Spleen (tissue), 11 donors: ENCODE measurements around the gene AFP. TPM values are rescaled to one million over a fixed set of nuclear protein-coding genes. Genes with fewer than 3 reads are reported as not detected.

Experiments
- DNase-seq: peaks from one replicate; pipeline ENCODE4 v3.0.0-alpha.2; 2020
- H3K27ac ChIP-seq, 8 donors: fragments of 200-600 bp; sonication (generic) in 7 of 8; 1 replicate in 4 of 8; 2 replicates in 4 of 8; pipeline versions ENCODE4 v1.5.0 to v1.8.0; 2016 to 2021; ENCODE audit warnings: inconsistent platforms in 4 of 8, mild to moderate bottlenecking in 4 of 8, moderate library complexity in 1 of 8
- H3K27me3 ChIP-seq, 7 donors: fragments of 200-600 bp; sonication (generic) in 6 of 7; replicated peaks in 1 of 7; 1 replicate in 4 of 7; 2 replicates in 3 of 7; pipeline versions ENCODE4 v1.5.0 to v1.8.0; 2016 to 2021; ENCODE audit warnings: inconsistent platforms in 3 of 7, mild to moderate bottlenecking in 1 of 7
- H3K36me3 ChIP-seq, 6 donors: fragments of 200-600 bp; sonication (generic) in 5 of 6; 1 replicate in 4 of 6; 2 replicates in 2 of 6; pipeline versions ENCODE4 v1.5.0 to v1.8.0; 2016 to 2021; ENCODE audit warnings: inconsistent platforms in 2 of 6
- H3K4me1 ChIP-seq, 6 donors: fragments of 200-600 bp; sonication (generic) in 5 of 6; 1 replicate in 3 of 6; 2 replicates in 3 of 6; pipeline versions ENCODE4 v1.5.0 to v1.8.0; 2016 to 2021; ENCODE audit warnings: inconsistent platforms in 3 of 6
- H3K4me3 ChIP-seq, 8 donors: fragments of 200-600 bp; sonication (generic) in 7 of 8; 1 replicate in 4 of 8; 2 replicates in 4 of 8; pipeline versions ENCODE4 v1.5.0 to v1.8.0; 2016 to 2021; ENCODE audit warnings: inconsistent platforms in 4 of 8, mild to moderate bottlenecking in 4 of 8, moderate library complexity in 2 of 8
- H3K9me3 ChIP-seq, 8 donors: fragments of 200-600 bp; sonication (generic) in 7 of 8; 1 replicate in 4 of 8; 2 replicates in 4 of 8; pipeline versions ENCODE4 v1.5.0 to v1.8.0; 2016 to 2021; ENCODE audit warnings: inconsistent platforms in 4 of 8
- CTCF ChIP-seq, 11 experiments: fragments of 200-600 bp in 7 of 11; fragments of 450-650 bp in 4 of 11; sonication (generic) in 4 of 11; IDR thresholded peaks in 8 of 11; conservative IDR thresholded peaks in 3 of 11; 1 replicate in 7 of 11; 2 replicates in 4 of 11; pipeline versions ENCODE4 v1.4.0 to v1.8.0; 2016 to 2021; ENCODE audit warnings: antibody characterized with exemption in 11 of 11, inconsistent platforms in 4 of 11, mild to moderate bottlenecking in 1 of 11
- POLR2A ChIP-seq, 3 donors: fragments of 450-650 bp; IDR thresholded peaks; one replicate each; pipeline ENCODE4 v1.5.1; 2017; ENCODE audit warnings: antibody characterized with exemption in 3 of 3, mild to moderate bottlenecking in 1 of 3
- POLR2AphosphoS5 ChIP-seq, 3 donors: sonication (generic); formaldehyde crosslinking; IDR thresholded peaks; one replicate each; pipeline ENCODE4 v1.5.1; 2017; ENCODE audit warnings: antibody characterized with exemption in 3 of 3
- WGBS, 5 donors: extraction: QIAGEN DNeasy Blood & Tissue Kit in 3 of 5; methylation state at CpG; one replicate each; pipeline versions ENCODE4 v1.1.5 to v1.1.7; 2013 to 2018; 5-methylcytosine and 5-hydroxymethylcytosine counted together
- intact Hi-C: fragments of 100-400 bp; cut with DNase I; formaldehyde crosslinking; loops from one replicate; pipeline ENCODE4 v1.15.0; 2023; ENCODE audit warnings: low total_unique reads
- polyA plus RNA-seq, 3 donors: library from polyadenylated mRNA; stranded (reverse); fragments of 200-250 nt; gene quantifications; one replicate each; pipeline ENCODE4 v1.2.1, GENCODE V29; 2013
- total RNA-seq, 7 donors: library from RNA; depleted of rRNA in 3 of 7; stranded (reverse); fragments of >200 nt in 3 of 7; fragmentation: NEBNext Ultra II Directional in 4 of 7; extraction: Animal tissue kit (Norgen Biotek cat#: 25700) in 4 of 7; gene quantifications; one replicate each; pipeline versions ENCODE4 v1.1.0 to v1.2.1, GENCODE V29; 2016 to 2021
- donor health status: healthy with polysubstance abuse.
- donor health status: DM: no; HTN: no; CAD: no; lungs with moderate emphysema.
- donor health status: DM: no; HTN: no; CAD: no.
- donor health status: Bipolar disorder and iron deficiency.
- donor health status: healthy.
- donor health status: DM: no; HTN: no; CAD: no.
- donor health status: DM: yes; HTN: yes; CAD: no.

AFP gene
- total and polyA plus RNA-seq, 10 donors: not detected

GRCh38 chr4:73415807-73416238 lies 20.2 kb upstream of the AFP start:
- no peak for DNase-seq
- H3K36me3 ChIP-seq: no peaks in the 10 kb centered on the region
- intact Hi-C loops: no loop called here

GRCh38 chr4:73416423-73417087 lies 19.5 kb upstream of the AFP start:
- no peaks in the 10 kb centered on the region for H3K36me3 ChIP-seq
- WGBS, 5 donors: 73 to 84% (median 78%) methylated on average over 2 of the region's 2 CpGs
- no peak for DNase-seq
- no peaks in the 10 kb centered on the region for H3K27me3 ChIP-seq
- TF ChIP-seq CTCF (IDR thresholded peaks at IDR 0.05 in 8 of 11, conservative IDR thresholded peaks at IDR 0.05 in 3 of 11) (no peak), POLR2AphosphoS5 (IDR thresholded peaks at IDR 0.05) (no peak), POLR2A (IDR thresholded peaks at IDR 0.05) (no peak)
- no peak overlapping the region for H3K4me3 ChIP-seq
- no peaks in the 10 kb centered on the region for H3K4me1 ChIP-seq
- no peaks in the 10 kb centered on the region for H3K9me3 ChIP-seq
- no peak overlapping the region for H3K27ac ChIP-seq
- intact Hi-C loops: no loop called here

More at GRCh38 chr4:73415807-73416238, 20.2 kb upstream of the AFP start:
- Histone ChIP-seq H3K27me3 (no peaks in the 10 kb centered on the region), H3K4me1 (no peaks in the 10 kb centered on the region), H3K27ac (no peak overlapping the region), H3K4me3 (no peak overlapping the region), H3K9me3 (no peaks in the 10 kb centered on the region)
- no peak for TF ChIP-seq POLR2AphosphoS5 (IDR thresholded peaks at IDR 0.05)
- WGBS, 5 donors: 80 to 98% (median 89%) methylated on average over 2 of the region's 2 CpGs

- Histone ChIP-seq H3K36me3 (no peaks in the 10 kb centered on the region), H3K27me3 (no peaks in the 10 kb centered on the region), H3K4me3 (no peak overlapping the region), H3K4me1 (no peaks in the 10 kb centered on the region), H3K27ac (no peak overlapping the region), H3K9me3 (no peaks in the 10 kb centered on the region)
- no peak for DNase-seq
- intact Hi-C loops: no loop called here
- TF ChIP-seq POLR2A (IDR thresholded peaks at IDR 0.05) (no peak), POLR2AphosphoS5 (IDR thresholded peaks at IDR 0.05) (no peak), CTCF (IDR thresholded peaks at IDR 0.05 in 8 of 11, conservative IDR thresholded peaks at IDR 0.05 in 3 of 11) (no peak)
- 71 to 86% (median 78%) methylated on average over 2 of the region's 2 CpGs for WGBS, 5 donors
Measured at GRCh38 chr4:73417342-73417741, 18.7 kb upstream of the AFP start.

GRCh38 chr4:73417973-73418372 lies 18.0 kb upstream of the AFP start:
- no peaks in the 10 kb centered on the region for H3K36me3 ChIP-seq
- H3K4me3 ChIP-seq: no peak overlapping the region
- H3K27ac ChIP-seq: no peak overlapping the region
- intact Hi-C loops: no loop called here
- WGBS, 5 donors: 77 to 85% (median 82%) methylated on average over 6 of the region's 6 CpGs
- no peaks in the 10 kb centered on the region for H3K4me1 ChIP-seq
- no peaks in the 10 kb centered on the region for H3K9me3 ChIP-seq
- DNase-seq: no peak
- no peaks in the 10 kb centered on the region for H3K27me3 ChIP-seq
- no peak for TF ChIP-seq POLR2A (IDR thresholded peaks at IDR 0.05)
- no peak for TF ChIP-seq CTCF (IDR thresholded peaks at IDR 0.05 in 8 of 11, conservative IDR thresholded peaks at IDR 0.05 in 3 of 11)
- TF ChIP-seq POLR2AphosphoS5 (IDR thresholded peaks at IDR 0.05): no peak
